HK-2 (cell line): Measurements from ENCODE around the gene CLUH.
"Not testable (repeated sequence)": the region's sequence is repeated elsewhere in the genome, so short reads cannot be mapped to it uniquely, and the experiment has no call there.

Experiments
- DNase-seq: peaks from one replicate; pipeline ENCODE4 v3.0.0-alpha.2; 2018; ENCODE audit not compliant: unreplicated experiment

Gene CLUH

GRCh38 chr17:2701996-2702741 is 9.4 kb downstream of the CLUH start:
- DNase-seq: no peak

GRCh38 chr17:2701161-2701995 is 10.2 kb downstream of the CLUH start:
- no peak for DNase-seq

- DNase-seq: no peak
Measured at GRCh38 chr17:2700491-2701141, 10.9 kb downstream of the CLUH start.

- DNase-seq: no peak
Measured at GRCh38 chr17:2700030-2700490, 11.5 kb downstream of the CLUH start.

- not testable (repeated sequence) for DNase-seq
Measured at GRCh38 chr17:2699216-2699805, 12.3 kb downstream of the CLUH start.

GRCh38 chr17:2697611-2698162 is 13.9 kb downstream of the CLUH start:
- no peak for DNase-seq

GRCh38 chr17:2695961-2696760 is 15.4 kb downstream of the CLUH start:
- DNase-seq: no peak

- no peak for DNase-seq
Measured at GRCh38 chr17:2695243-2695960, 16.2 kb downstream of the CLUH start.

GRCh38 chr17:2694381-2695242 is 17.0 kb downstream of the CLUH start:
- no peak for DNase-seq

- no peak for DNase-seq
Measured at GRCh38 chr17:2693561-2694380, 17.8 kb downstream of the CLUH start.

- no peak for DNase-seq
Measured at GRCh38 chr17:2692781-2693135, 18.8 kb downstream of the CLUH start.

GRCh38 chr17:2691965-2692780 is 19.4 kb downstream of the CLUH start:
- DNase-seq: no peak

GRCh38 chr17:2691069-2691871 is 20.3 kb downstream of the CLUH start:
- no peak for DNase-seq

- DNase-seq: no peak
Measured at GRCh38 chr17:2690165-2691068, 21.1 kb downstream of the CLUH start.

GRCh38 chr17:2689411-2690164 is 22.0 kb downstream of the CLUH start:
- DNase-seq: no peak
